ENCODE measurements around the gene ISM2.

DNA sequence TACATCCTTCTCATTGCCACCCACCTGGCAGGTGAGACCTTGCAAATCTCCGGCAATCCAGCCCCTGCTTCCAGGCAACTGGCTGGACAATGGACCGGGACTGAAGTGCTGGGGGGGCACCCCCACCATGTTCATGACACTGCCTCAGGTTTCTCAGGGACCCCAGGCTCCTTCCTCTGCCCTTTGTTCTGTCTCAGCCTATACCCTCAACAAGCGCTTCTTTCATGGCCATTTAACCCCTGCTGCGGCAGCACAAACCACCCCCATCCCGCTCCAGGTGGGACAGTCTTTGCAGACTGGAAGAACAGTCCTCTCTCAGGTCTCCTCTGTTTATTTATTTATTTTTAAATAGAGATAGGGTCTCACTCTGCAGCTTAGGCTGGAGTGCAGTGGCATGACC is 7.6 kb downstream of the ISM2 start:
- TF ChIP-seq, protein P1, sequence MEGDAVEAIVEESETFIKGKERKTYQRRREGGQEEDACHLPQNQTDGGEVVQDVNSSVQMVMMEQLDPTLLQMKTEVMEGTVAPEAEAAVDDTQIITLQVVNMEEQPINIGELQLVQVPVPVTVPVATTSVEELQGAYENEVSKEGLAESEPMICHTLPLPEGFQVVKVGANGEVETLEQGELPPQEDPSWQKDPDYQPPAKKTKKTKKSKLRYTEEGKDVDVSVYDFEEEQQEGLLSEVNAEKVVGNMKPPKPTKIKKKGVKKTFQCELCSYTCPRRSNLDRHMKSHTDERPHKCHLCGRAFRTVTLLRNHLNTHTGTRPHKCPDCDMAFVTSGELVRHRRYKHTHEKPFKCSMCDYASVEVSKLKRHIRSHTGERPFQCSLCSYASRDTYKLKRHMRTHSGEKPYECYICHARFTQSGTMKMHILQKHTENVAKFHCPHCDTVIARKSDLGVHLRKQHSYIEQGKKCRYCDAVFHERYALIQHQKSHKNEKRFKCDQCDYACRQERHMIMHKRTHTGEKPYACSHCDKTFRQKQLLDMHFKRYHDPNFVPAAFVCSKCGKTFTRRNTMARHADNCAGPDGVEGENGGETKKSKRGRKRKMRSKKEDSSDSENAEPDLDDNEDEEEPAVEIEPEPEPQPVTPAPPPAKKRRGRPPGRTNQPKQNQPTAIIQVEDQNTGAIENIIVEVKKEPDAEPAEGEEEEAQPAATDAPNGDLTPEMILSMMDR (conservative IDR thresholded peaks at IDR 0.05; ENCODE audit: low read depth in 2 of 2) = no peak
- TF ChIP-seq NANOG (IDR thresholded peaks at IDR 0.05; ENCODE audit: borderline replicate concordance) (no peak), EZH2 (IDR thresholded peaks at IDR 0.05; ENCODE audit: low read depth, unreplicated experiment) (no peak), CREB1 (CRISPR knock-in tag; IDR thresholded peaks at IDR 0.05; ENCODE audit: low read depth) (no peak), STAT1 (IDR thresholded peaks at IDR 0.05; ENCODE audit: unreplicated experiment) (no peak), ZNF331 (CRISPR knock-in tag; IDR thresholded peaks at IDR 0.05; ENCODE audit: low read depth) (no peak), POLR2AphosphoS5 (IDR thresholded peaks at IDR 0.05; ENCODE audit: low read depth) (no peak), EZH2phosphoT487 (IDR thresholded peaks at IDR 0.05; ENCODE audit: unreplicated experiment) (no peak)
- TF ChIP-seq, protein P2, sequence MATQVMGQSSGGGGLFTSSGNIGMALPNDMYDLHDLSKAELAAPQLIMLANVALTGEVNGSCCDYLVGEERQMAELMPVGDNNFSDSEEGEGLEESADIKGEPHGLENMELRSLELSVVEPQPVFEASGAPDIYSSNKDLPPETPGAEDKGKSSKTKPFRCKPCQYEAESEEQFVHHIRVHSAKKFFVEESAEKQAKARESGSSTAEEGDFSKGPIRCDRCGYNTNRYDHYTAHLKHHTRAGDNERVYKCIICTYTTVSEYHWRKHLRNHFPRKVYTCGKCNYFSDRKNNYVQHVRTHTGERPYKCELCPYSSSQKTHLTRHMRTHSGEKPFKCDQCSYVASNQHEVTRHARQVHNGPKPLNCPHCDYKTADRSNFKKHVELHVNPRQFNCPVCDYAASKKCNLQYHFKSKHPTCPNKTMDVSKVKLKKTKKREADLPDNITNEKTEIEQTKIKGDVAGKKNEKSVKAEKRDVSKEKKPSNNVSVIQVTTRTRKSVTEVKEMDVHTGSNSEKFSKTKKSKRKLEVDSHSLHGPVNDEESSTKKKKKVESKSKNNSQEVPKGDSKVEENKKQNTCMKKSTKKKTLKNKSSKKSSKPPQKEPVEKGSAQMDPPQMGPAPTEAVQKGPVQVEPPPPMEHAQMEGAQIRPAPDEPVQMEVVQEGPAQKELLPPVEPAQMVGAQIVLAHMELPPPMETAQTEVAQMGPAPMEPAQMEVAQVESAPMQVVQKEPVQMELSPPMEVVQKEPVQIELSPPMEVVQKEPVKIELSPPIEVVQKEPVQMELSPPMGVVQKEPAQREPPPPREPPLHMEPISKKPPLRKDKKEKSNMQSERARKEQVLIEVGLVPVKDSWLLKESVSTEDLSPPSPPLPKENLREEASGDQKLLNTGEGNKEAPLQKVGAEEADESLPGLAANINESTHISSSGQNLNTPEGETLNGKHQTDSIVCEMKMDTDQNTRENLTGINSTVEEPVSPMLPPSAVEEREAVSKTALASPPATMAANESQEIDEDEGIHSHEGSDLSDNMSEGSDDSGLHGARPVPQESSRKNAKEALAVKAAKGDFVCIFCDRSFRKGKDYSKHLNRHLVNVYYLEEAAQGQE (IDR thresholded peaks at IDR 0.05; ENCODE audit: unreplicated experiment) = no peak
- TF ChIP-seq, protein P3, sequence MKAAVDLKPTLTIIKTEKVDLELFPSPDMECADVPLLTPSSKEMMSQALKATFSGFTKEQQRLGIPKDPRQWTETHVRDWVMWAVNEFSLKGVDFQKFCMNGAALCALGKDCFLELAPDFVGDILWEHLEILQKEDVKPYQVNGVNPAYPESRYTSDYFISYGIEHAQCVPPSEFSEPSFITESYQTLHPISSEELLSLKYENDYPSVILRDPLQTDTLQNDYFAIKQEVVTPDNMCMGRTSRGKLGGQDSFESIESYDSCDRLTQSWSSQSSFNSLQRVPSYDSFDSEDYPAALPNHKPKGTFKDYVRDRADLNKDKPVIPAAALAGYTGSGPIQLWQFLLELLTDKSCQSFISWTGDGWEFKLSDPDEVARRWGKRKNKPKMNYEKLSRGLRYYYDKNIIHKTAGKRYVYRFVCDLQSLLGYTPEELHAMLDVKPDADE (IDR thresholded peaks at IDR 0.05) = no peak

All from GM23338 (cell line).